ENCODE results near the gene MYO5A.
"Not testable (repeated sequence)": the region's sequence is repeated elsewhere in the genome, so short reads cannot be mapped to it uniquely, and the experiment has no call there.

Gene MYO5A

GRCh38 chr15:52502608-52503007 is 26.1 kb downstream of the MYO5A start:
- DNase-seq: no peak

GRCh38 chr15:52499506-52499905 is 29.2 kb downstream of the MYO5A start:
- no peak for DNase-seq

DNA sequence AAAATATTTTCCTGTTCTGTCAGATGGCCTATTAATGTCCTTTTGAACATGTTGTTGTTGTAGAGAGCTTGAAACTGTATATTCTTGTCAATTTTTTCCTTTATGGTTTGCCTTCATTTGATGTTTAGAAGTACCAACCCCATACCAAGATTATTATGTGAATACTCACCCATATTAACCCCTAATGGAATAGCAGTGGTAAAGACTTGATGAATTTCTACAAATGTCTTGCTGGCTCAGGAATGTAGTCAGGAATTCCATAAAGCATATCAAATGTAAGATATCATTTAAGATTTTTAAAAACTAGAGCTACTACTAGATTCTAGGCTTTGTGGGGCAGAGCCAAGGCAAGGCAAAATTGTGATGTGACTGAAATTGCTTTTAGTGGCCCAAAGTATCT is 30.0 kb downstream of the MYO5A start:
- DNase-seq: no peak

DNA sequence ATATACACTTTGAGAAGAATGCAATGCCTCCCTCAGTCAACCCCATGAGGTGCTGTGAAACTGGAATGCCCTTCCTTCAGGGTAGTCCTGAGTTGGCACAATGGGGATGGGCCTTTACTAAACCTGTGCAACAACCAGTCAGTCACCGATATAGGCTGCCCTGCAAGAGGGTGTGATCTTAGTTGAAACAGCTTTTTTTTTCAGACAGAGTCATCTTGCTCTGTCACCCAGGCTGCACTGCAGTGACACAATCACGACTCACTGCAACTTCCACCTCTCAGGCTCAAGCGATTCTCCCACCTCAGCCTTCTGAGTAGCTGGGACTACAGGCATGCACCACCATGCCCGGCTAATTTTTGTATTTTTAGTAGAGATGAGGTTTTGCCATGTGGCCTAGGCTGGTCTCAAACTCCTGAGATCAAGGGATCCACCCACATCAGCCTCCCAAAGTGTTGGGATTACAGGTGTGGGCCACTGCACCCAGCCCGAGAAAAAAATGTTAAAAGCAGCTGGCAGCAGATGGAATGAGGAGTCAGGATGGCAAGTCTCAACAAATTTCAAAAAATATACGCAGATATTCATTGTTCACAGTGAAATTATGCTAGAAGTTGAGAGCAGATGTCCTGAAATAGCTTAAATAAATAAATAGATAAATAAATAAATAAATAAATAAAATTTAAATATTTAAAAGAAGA is 31.8 kb downstream of the MYO5A start:
- no peak for DNase-seq

- no peak for DNase-seq
Measured at GRCh38 chr15:52496175-52496574, 32.5 kb downstream of the MYO5A start.

- no peak for DNase-seq
Measured at GRCh38 chr15:52495125-52495524, 33.6 kb downstream of the MYO5A start.

GRCh38 chr15:52493968-52494367 is 34.7 kb downstream of the MYO5A start:
- DNase-seq: no peak

GRCh38 chr15:52492132-52492531 is 36.5 kb downstream of the MYO5A start:
- DNase-seq: no peak

DNA sequence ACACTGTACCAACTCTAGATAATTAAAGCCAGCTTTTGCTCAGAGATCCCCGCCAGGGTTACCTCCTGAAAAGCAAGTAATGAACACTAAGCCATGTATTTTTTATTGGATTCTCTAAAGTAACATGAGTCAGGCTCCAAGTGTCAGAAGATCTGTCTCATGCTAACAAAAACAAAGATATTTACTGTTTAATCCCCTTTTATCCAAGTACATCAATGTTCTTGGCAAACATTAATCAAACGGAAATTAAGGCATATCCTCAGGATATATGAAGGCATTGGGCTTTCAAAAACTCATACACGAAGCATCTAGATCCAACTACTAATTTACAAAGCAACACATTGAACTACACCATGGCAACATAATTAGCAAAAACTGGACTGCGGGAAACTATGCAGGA is 37.2 kb downstream of the MYO5A start:
- DNase-seq: no peak

DNA sequence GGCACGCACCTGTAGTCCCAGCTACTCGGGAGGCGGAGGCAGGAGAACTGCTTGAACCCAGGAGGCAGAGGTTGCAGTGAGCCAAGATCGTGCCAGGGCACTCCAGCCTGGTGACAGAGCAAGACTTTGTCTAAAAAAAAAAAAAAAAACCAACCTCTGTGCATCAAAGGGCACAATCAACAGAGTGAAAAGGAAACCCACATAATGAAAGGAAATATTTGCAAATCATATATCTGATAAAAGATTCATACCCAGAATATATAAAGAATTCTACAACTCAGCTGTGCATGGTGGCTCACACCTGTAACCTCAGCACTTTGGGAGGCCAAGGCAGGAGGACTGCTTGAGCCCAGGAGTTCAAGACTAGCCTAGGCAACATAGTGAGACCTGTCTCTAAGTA is 39.2 kb downstream of the MYO5A start:
- DNase-seq: not testable (repeated sequence)

DNA sequence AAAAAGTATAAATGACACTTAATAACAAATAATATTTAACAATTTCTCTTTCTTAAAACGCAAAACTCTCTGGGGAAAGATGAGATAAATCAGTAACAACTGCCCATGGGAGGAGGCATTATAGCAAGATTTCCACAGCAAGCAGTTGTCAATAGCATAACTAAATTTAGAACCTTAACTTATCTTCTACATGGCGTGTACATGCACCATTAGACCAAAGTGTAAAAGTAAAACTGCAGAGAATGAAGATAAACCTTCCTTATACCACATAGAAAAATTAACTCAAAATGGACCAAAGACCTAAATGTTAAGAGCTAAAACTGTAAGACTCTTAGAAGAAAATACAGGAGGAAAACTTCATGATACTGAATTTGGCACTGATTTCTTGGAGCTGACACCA is 39.9 kb downstream of the MYO5A start:
- DNase-seq: no peak

GRCh38 chr15:52486003-52486996 is 42.4 kb downstream of the MYO5A start:
- no peak for DNase-seq

GRCh38 chr15:52485290-52485689 is 43.4 kb downstream of the MYO5A start:
- no peak for DNase-seq

DNA sequence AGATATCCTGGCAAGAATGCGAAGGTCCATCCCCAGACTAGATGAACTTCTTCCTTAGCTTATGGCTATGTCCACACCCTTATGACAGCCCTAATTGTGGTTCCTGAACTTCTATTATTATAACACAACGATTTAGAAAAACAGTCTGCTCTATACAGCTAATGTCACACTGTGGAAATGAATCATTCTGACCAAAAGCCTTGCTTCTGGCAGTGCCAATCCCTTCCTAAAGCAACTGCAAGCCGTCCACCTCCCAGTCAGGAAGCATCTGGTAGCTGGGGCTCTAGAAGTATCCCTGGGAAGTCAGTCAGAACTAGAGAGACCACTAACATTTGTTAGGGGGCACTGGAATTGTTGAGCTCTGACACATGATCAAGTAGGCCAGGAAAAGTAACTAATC is 45.0 kb downstream of the MYO5A start:
- no peak for DNase-seq

- DNase-seq: no peak
Measured at GRCh38 chr15:52481915-52482314, 46.8 kb downstream of the MYO5A start.

- no peak for DNase-seq
Measured at GRCh38 chr15:52480990-52481389, 47.7 kb downstream of the MYO5A start.

- no peak for DNase-seq
Measured at GRCh38 chr15:52466716-52467115, 62.0 kb downstream of the MYO5A start.

DNA sequence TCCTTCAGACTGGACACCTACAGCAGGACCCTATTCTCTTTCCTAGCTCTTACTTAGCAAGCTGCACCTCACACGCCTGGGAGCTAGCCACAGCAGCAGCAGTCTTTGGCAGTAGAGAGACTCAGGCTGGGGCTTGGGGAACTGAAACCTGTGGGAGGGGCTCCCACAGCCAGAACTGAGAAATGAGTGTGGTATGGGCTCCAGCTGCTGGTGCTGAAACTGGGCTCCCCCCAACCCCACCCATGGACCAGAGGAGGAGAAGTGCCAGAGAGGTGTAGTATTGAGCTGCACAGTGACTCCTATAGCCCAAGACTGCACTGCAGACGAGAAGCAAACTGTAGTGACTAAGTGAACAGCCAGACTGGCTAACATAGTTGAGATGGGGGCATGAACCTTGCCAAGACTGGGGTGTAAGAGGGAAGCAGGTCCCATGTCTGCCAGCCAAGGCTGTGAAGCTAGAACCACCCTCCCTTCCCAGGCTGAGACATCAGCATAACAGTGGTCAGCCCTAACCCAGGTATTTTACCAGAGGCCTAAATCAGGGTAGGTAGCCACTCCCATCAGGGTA is 62.5 kb downstream of the MYO5A start:
- DNase-seq: no peak

DNA sequence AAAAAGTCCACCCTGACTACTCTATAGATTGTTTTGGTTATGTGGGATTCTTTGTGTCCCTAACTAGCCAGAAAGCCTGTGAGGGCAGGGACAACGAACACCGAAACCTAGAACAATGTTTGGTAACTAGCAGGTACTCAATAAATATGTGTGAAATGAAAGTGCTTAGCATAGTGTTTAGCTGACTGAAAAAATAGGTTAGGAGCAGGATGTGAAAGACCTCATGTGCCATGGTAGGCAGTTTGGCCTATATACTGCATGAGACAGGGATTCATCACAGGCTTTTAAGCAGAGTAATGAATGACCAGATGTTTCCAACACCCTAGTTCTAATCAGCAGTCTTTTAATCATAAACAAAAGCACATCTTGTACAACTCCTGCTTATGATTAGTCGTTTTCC is 64.2 kb downstream of the MYO5A start:
- DNase-seq: no peak

GRCh38 chr15:52464040-52464439 is 64.6 kb downstream of the MYO5A start:
- no peak for DNase-seq

GRCh38 chr15:52463638-52464037 is 65.0 kb downstream of the MYO5A start:
- no peak for DNase-seq

DNA sequence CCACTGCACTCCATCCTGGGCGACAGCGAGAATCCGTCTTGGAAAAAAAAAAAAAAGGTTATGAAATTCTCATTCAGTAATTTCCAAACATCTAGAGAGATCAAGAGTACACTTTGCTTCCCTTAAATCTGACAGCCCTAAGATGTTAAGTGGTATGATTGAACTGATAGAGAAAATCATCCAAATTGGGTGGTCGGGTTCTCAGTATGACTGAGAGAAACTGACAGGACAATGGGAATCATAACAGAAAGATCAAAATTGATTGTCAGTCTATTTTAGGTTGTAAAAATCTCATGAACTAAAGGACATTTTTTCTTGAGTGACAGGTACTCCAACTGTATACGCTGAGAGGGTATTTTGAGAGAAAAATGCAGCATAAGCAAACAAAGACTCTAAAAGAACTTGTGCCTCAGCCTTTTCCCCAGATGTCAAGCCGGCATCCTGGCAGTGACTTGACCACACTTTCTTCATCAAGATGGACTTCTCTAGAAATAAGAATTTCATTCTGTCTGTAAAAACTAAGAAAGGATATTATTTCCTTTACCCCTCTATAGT is 65.8 kb downstream of the MYO5A start:
- no peak for DNase-seq

- not testable (repeated sequence) for DNase-seq
Measured at GRCh38 chr15:52459701-52460100, 69.0 kb downstream of the MYO5A start.
